ENCODE measurements around the gene ADGRD2. TPM values are rescaled to one million over a fixed set of nuclear protein-coding genes. Genes with fewer than 3 reads are reported as not detected.

ADGRD2 gene
- total and polyA plus RNA-seq, 9 donors: not detected

- Histone ChIP-seq H3K4me1 (ENCODE audit: insufficient read depth) (no peaks in the 10 kb centered on the region), H3K27me3 (no peaks in the 10 kb centered on the region), H3K9me3 (no peaks in the 10 kb centered on the region), H3K4me3 (no peak overlapping the region), H3K27ac (no peak overlapping the region), H3K36me3 (no peaks in the 10 kb centered on the region)
- no peak for DNase-seq
- intact Hi-C loops (cut with DNase I): no loop called here
- 46 to 64% (median 57%) methylated on average over 25 to 26 of the region's 26 CpGs for WGBS, 3 donors
- no peak for TF ChIP-seq POLR2A (IDR thresholded peaks at IDR 0.05)
- no peak for TF ChIP-seq CTCF (IDR thresholded peaks at IDR 0.05)
- no peak for TF ChIP-seq EP300 (IDR thresholded peaks at IDR 0.05)
These were observed 32.3 kb downstream of the ADGRD2 start for GRCh38 chr9:124482431-124483031.

- no peaks in the 10 kb centered on the region for H3K4me1 ChIP-seq (ENCODE audit: insufficient read depth)
- TF ChIP-seq EP300 (IDR thresholded peaks at IDR 0.05): no peak
- TF ChIP-seq CTCF (IDR thresholded peaks at IDR 0.05): no peak
- TF ChIP-seq POLR2A (IDR thresholded peaks at IDR 0.05): no peak
- no peak overlapping the region for H3K4me3 ChIP-seq
- H3K27ac ChIP-seq: no peak overlapping the region
- H3K9me3 ChIP-seq: no peaks in the 10 kb centered on the region
- no peak for DNase-seq
- no peaks in the 10 kb centered on the region for H3K27me3 ChIP-seq
- no peaks in the 10 kb centered on the region for H3K36me3 ChIP-seq
- intact Hi-C loops (cut with DNase I): no loop called here
- 93 to 97% (median 96%) methylated on average over 9 of the region's 9 CpGs for WGBS, 3 donors
These were observed 33.2 kb downstream of the ADGRD2 start for GRCh38 chr9:124483481-124483880.

GRCh38 chr9:124485201-124485600, 35.0 kb downstream of the ADGRD2 start:
- no peak for DNase-seq
- Histone ChIP-seq H3K27ac (no peak overlapping the region), H3K9me3 (no peaks in the 10 kb centered on the region), H3K27me3 (no peaks in the 10 kb centered on the region), H3K36me3 (no peaks in the 10 kb centered on the region), H3K4me1 (ENCODE audit: insufficient read depth) (no peaks in the 10 kb centered on the region), H3K4me3 (no peak overlapping the region)
- intact Hi-C loops (cut with DNase I): loop anchor here in 1 of 4 donors (1.0 kb wide), 1 partner anchor 43 kb away; no protein-coding TSS in a partner anchor
- no peak for TF ChIP-seq POLR2A (IDR thresholded peaks at IDR 0.05)
- TF ChIP-seq CTCF (IDR thresholded peaks at IDR 0.05): no peak
- no peak for TF ChIP-seq EP300 (IDR thresholded peaks at IDR 0.05)
- 79 to 89% (median 82%) methylated on average over 12 to 13 of the region's 13 CpGs for WGBS, 3 donors

- H3K27ac ChIP-seq: no peak overlapping the region
- intact Hi-C loops (cut with DNase I): loop anchor here in 1 of 4 donors (1.0 kb wide), 1 partner anchor 44 kb away; no protein-coding TSS in a partner anchor
- H3K27me3 ChIP-seq: no peaks in the 10 kb centered on the region
- no peaks in the 10 kb centered on the region for H3K4me1 ChIP-seq (ENCODE audit: insufficient read depth)
- no peak overlapping the region for H3K4me3 ChIP-seq
- DNase-seq: no peak
- no peaks in the 10 kb centered on the region for H3K9me3 ChIP-seq
- no peaks in the 10 kb centered on the region for H3K36me3 ChIP-seq
- no peak for TF ChIP-seq EP300 (IDR thresholded peaks at IDR 0.05)
- no peak for TF ChIP-seq CTCF (IDR thresholded peaks at IDR 0.05)
- no peak for TF ChIP-seq POLR2A (IDR thresholded peaks at IDR 0.05)
- 53 to 67% (median 62%) methylated on average over 13 to 15 of the region's 15 CpGs for WGBS, 3 donors
These were observed 35.7 kb downstream of the ADGRD2 start for GRCh38 chr9:124485936-124486335.
